Bronchial epithelial cell (primary cell): Measurements from ENCODE around the gene ANP32B. TPM values are rescaled to one million over a fixed set of nuclear protein-coding genes. Genes with fewer than 3 reads are reported as not detected.
"Not testable (repeated sequence)": the region's sequence is repeated elsewhere in the genome, so short reads cannot be mapped to it uniquely, and the experiment has no call there.

Experiments
- DNase-seq: peaks from one replicate; pipeline ENCODE4 v3.0.0-alpha.2; 2010; ENCODE audit warnings: low read depth
- FAIRE-seq: peaks from 2 replicates; lab custom pipeline; 2011; peaks lifted over from hg19 to GRCh38; lab: Jason Lieb, UNC
- H3K27me3 ChIP-seq: 2 replicates; pipeline ENCODE4 v1.5.1; 2011; ENCODE audit warnings: low read length; ENCODE audit not compliant: control insufficient read depth, insufficient read depth
- H3K36me3 ChIP-seq: 2 replicates; pipeline ENCODE4 v1.5.1; 2011; ENCODE audit warnings: low read length; ENCODE audit not compliant: control insufficient read depth, insufficient read depth
- H3K4me3 ChIP-seq: 2 replicates; pipeline ENCODE4 v1.5.1; 2011; ENCODE audit warnings: mild to moderate bottlenecking, low read depth, low read length, control low read depth
- CTCF ChIP-seq: IDR thresholded peaks from 2 replicates; pipeline ENCODE4 v1.5.1; 2011; ENCODE audit warnings: mild to moderate bottlenecking, moderate library complexity, low read length, control low read depth, inconsistent platforms; ENCODE audit not compliant: insufficient read depth, severe bottlenecking
- total RNA-seq: library from RNA; depleted of rRNA; stranded (reverse); fragments of >200 nt; gene quantifications from 2 replicates; pipeline ENCODE4 v1.2.1, GENCODE V29; 2014

Gene ANP32B
- total RNA-seq, 1 donor from 2014 or later, result 7.1 TPM

GRCh38 chr9:98017306-98017705 lies 34.2 kb downstream of the ANP32B start:
- TF ChIP-seq CTCF, result no peak
- no peaks in the 10 kb centered on the region for H3K27me3 ChIP-seq
- DNase-seq, result no peak
- H3K36me3 ChIP-seq, result peaks cover 11% of the 10 kb centered on the region
- FAIRE-seq, result no peak
- H3K4me3 ChIP-seq, result no peak overlapping the region

GRCh38 chr9:98018347-98018746 lies 35.2 kb downstream of the ANP32B start:
- no peak for DNase-seq
- Histone ChIP-seq H3K27me3 (no peaks in the 10 kb centered on the region), H3K4me3 (no peak overlapping the region), H3K36me3 (peaks cover 5% of the 10 kb centered on the region)
- no peak for TF ChIP-seq CTCF
- FAIRE-seq, result no peak

GRCh38 chr9:98019098-98019497 lies 36.0 kb downstream of the ANP32B start:
- TF ChIP-seq CTCF, result no peak
- H3K4me3 ChIP-seq, result no peak overlapping the region
- no peaks in the 10 kb centered on the region for H3K27me3 ChIP-seq
- no peak for FAIRE-seq
- DNase-seq, result no peak
- H3K36me3 ChIP-seq, result peaks cover 4% of the 10 kb centered on the region

- H3K36me3 ChIP-seq, DNase-seq, FAIRE-seq, H3K27me3 ChIP-seq, H3K4me3 ChIP-seq: not testable (repeated sequence)
These were observed 36.7 kb downstream of the ANP32B start for GRCh38 chr9:98019869-98020268.

GRCh38 chr9:98020476-98021145 lies 37.5 kb downstream of the ANP32B start:
- DNase-seq (no peak), FAIRE-seq (no peak)
- Histone ChIP-seq H3K4me3 (no peak overlapping the region), H3K27me3 (no peaks in the 10 kb centered on the region), H3K36me3 (peaks cover 2% of the 10 kb centered on the region)
- no peak for TF ChIP-seq CTCF

- FAIRE-seq (no peak), DNase-seq (no peak)
- TF ChIP-seq CTCF, result no peak
- no peak overlapping the region for H3K4me3 ChIP-seq
- H3K27me3 ChIP-seq, result no peaks in the 10 kb centered on the region
- no peaks in the 10 kb centered on the region for H3K36me3 ChIP-seq
These were observed 38.3 kb downstream of the ANP32B start for GRCh38 chr9:98021306-98022040.
